ENCODE results near the gene ART3. TPM values are rescaled to one million over a fixed set of nuclear protein-coding genes. Genes with fewer than 3 reads are reported as not detected.

Gene ART3
- total and polyA plus RNA-seq, 2 of the 8 experiments (the other 6 are each of a cell fraction or from before 2014, with no cell fraction given), result 0.21 to 0.63 TPM

DNA sequence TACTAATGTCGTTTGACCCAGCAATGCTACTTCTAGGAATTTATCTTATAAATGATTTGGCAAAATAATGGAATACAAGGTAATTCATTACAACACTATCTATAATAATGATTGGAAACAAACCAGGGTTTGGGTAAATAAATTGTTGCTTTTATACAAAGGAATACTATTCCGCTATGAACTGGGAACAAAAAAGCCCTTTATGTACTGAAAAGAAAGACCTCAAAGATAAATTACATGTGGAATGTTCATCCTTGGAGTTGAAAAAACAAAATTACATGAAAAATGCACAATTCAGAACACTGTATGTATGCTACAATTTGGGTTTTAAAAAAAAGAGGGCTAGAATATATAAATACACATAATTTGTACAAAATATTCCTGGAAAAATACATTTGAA, 78.8 kb downstream of the ART3 start:
- H2BK20ac ChIP-seq (ENCODE audit: low read length), result no peak overlapping the region
- H3K4me1 ChIP-seq (replicated peaks in 1 of 4; ENCODE audit: control insufficient read depth in 3 of 4, insufficient read depth in 4 of 4, low read length in 3 of 4), result no peaks in the 10 kb centered on the region
- H3K27ac ChIP-seq (ENCODE audit: low read depth, low read length), result no peak overlapping the region
- H3K79me1 ChIP-seq (ENCODE audit: low read depth, low read length), result peaks cover 5% of the 10 kb centered on the region
- H2BK12ac ChIP-seq (ENCODE audit: low read depth, low read length), result no peak overlapping the region
- no peak overlapping the region for H2AK5ac ChIP-seq (ENCODE audit: low read depth, low read length)
- H2BK5ac ChIP-seq (ENCODE audit: low read depth, low read length), result no peak overlapping the region
- H3K14ac ChIP-seq (ENCODE audit: insufficient read length), result no peak overlapping the region
- no peak overlapping the region for H2AFZ ChIP-seq (ENCODE audit: low read length)
- peaks cover 0 to 13% of the 10 kb centered on the region in 2 experiments; a peak in 2 of 4 replicates for H3K79me2 ChIP-seq (ENCODE audit: control insufficient read depth in 1 of 2, insufficient read depth in 2 of 2, low read length in 2 of 2)
- H4K91ac ChIP-seq (replicated peaks; ENCODE audit: insufficient read length, low read length), result no peak overlapping the region
- CTCF ChIA-PET (ENCODE audit: partially characterized antibody), result no interaction called here
- DNase-seq (ENCODE audit: low read depth in 1 of 2, low spot score in 2 of 2) (no peak), FAIRE-seq (no peak)
- H3K23me2 ChIP-seq (ENCODE audit: low read depth, low read length), result peaks cover 2% of the 10 kb centered on the region; the same call in 1 of the 2 replicates
- H2BK120ac ChIP-seq (replicated peaks; ENCODE audit: low read depth, low read length), result no peak overlapping the region
- TF ChIP-seq HDAC2 (IDR thresholded peaks at IDR 0.05; ENCODE audit: borderline replicate concordance in 1 of 2, low read depth in 2 of 2, low read length in 2 of 2), result no peak
- TF ChIP-seq NRF1 (IDR thresholded peaks at IDR 0.05; ENCODE audit: low read depth, low read length), result no peak
- TF ChIP-seq POLR2A (IDR thresholded peaks at IDR 0.05; ENCODE audit: control extremely low read depth in 1 of 2, low read depth in 2 of 2, low read length in 2 of 2), result no peak
- TF ChIP-seq NANOG (IDR thresholded peaks at IDR 0.05; ENCODE audit: insufficient read depth, low read depth, low read length, poor library complexity, severe bottlenecking), result no peak
- H3K23ac ChIP-seq (ENCODE audit: insufficient read length), result no peak overlapping the region
- H3K18ac ChIP-seq (ENCODE audit: extremely low read depth, low read length), result no peak overlapping the region
- no peak overlapping the region for H3K4me2 ChIP-seq (ENCODE audit: insufficient read depth in 1 of 2, low read depth in 2 of 2, low read length in 2 of 2)
- H3K4me3 ChIP-seq (ENCODE audit: extremely low read depth in 1 of 4, insufficient read depth in 2 of 4, low read depth in 3 of 4, low read length in 4 of 4), result no peak overlapping the region
- H4K20me1 ChIP-seq (replicated peaks in 1 of 2; ENCODE audit: control insufficient read depth in 1 of 2, insufficient read depth in 2 of 2, low read length in 2 of 2), result no peaks in the 10 kb centered on the region
- no peak overlapping the region for H3K4ac ChIP-seq (replicated peaks; ENCODE audit: insufficient read length, low read depth, low read length)
- no peak overlapping the region for H3K9ac ChIP-seq (replicated peaks in 1 of 4; ENCODE audit: extremely low read depth in 1 of 4, low read depth in 3 of 4, low read length in 3 of 4)
- no peaks in the 10 kb centered on the region for H3K27me3 ChIP-seq (replicated peaks in 1 of 4; ENCODE audit: control insufficient read depth in 3 of 4, extremely low read depth in 1 of 4, insufficient read depth in 3 of 4, low read length in 3 of 4)
- 91% methylated on average over 2 of the region's 2 CpGs; no CpG with 5 or more reads in 1 of the 2 experiments for WGBS, 2 experiments (ENCODE audit: extremely low coverage in 1 of 2, insufficient coverage in 1 of 2, insufficient read length in 1 of 2, insufficient replicate concordance in 2 of 2, low coverage in 1 of 2, low lambda C conversion rate in 2 of 2, missing lambda C conversion rate in 1 of 2)
- H3K36me3 ChIP-seq (ENCODE audit: control insufficient read depth in 2 of 4, insufficient read depth in 4 of 4, low read length in 3 of 4), result no peaks in the 10 kb centered on the region
- no peak overlapping the region for H2BK15ac ChIP-seq (ENCODE audit: low read length)
- POLR2A ChIA-PET (ENCODE audit: partially characterized antibody), result no interaction called here
- no peak overlapping the region for H3K56ac ChIP-seq (replicated peaks; ENCODE audit: insufficient read length, low read depth, low read length)
- no peaks in the 10 kb centered on the region for H3K9me3 ChIP-seq (ENCODE audit: insufficient read depth in 2 of 2, low read depth in 1 of 2, low read length in 1 of 2)
- H4K8ac ChIP-seq (ENCODE audit: extremely low read depth, insufficient read depth, low read length), result no peak overlapping the region
- H4K5ac ChIP-seq (ENCODE audit: insufficient read length, low read depth, low read length), result no peak overlapping the region
